HepG2 (cell line): ENCODE data around the gene NARF. TPM values are rescaled to one million over a fixed set of nuclear protein-coding genes. Genes with fewer than 3 reads are reported as not detected.

ENCODE experiments used
- CBFB ChIP-seq: sonication (generic); formaldehyde crosslinking; IDR thresholded peaks from 2 replicates; pipeline ENCODE4 v1.4.0; 2020; ENCODE audit warnings: missing genetic modification reagents
- DNMT3B ChIP-seq: conservative IDR thresholded peaks from 2 replicates; pipeline ENCODE4 v1.6.1; 2016; ENCODE audit warnings: missing biosample characterization, control low read depth
- ESRRA ChIP-seq: sonication (generic); formaldehyde crosslinking; IDR thresholded peaks from 2 replicates; pipeline ENCODE4 v1.5.1; 2020; ENCODE audit warnings: mild to moderate bottlenecking, low read depth, missing genetic modification reagents
- FOXA1 ChIP-seq, 2 experiments: fragments of 450-650 bp in 1 of 2; sonication (generic) in 1 of 2; formaldehyde crosslinking in 1 of 2; IDR thresholded peaks; 2 replicates each; pipeline versions ENCODE4 v1.4.0 to v1.6.1; 2016 to 2020; ENCODE audit warnings: missing genetic modification reagents in 1 of 2
- GTF3A ChIP-seq: sonication (generic); formaldehyde crosslinking; conservative IDR thresholded peaks from 2 replicates; pipeline ENCODE4 v1.4.0; 2020; ENCODE audit warnings: mild to moderate bottlenecking, missing genetic modification reagents
- HOXA5 ChIP-seq: sonication (generic); formaldehyde crosslinking; IDR thresholded peaks from 2 replicates; pipeline ENCODE4 v1.4.0; 2020; ENCODE audit warnings: missing genetic modification reagents
- HOXA9 ChIP-seq: sonication (generic); formaldehyde crosslinking; IDR thresholded peaks from 2 replicates; pipeline ENCODE4 v1.8.1; 2022; ENCODE audit warnings: missing genetic modification reagents, mild to moderate bottlenecking, moderate library complexity, borderline replicate concordance
- NFKBIZ ChIP-seq: IDR thresholded peaks from 2 replicates; pipeline ENCODE4 v1.6.1; 2018; ENCODE audit warnings: missing genetic modification reagents, missing compliant biosample characterization
- PAWR ChIP-seq: sonication (generic); formaldehyde crosslinking; IDR thresholded peaks from 2 replicates; pipeline ENCODE4 v1.4.0; 2020; ENCODE audit warnings: missing genetic modification reagents, mild to moderate bottlenecking, borderline replicate concordance
- PAX8 ChIP-seq: sonication (generic); formaldehyde crosslinking; IDR thresholded peaks from 2 replicates; pipeline ENCODE4 v1.8.0; 2022; ENCODE audit warnings: mild to moderate bottlenecking, missing genetic modification reagents, borderline replicate concordance
- PBX2 ChIP-seq: IDR thresholded peaks from 2 replicates; pipeline ENCODE4 v1.6.1; 2016; ENCODE audit warnings: control low read depth
- RELA ChIP-seq: sonication (generic); formaldehyde crosslinking; IDR thresholded peaks from 2 replicates; pipeline ENCODE4 v1.4.0; 2020; ENCODE audit warnings: missing genetic modification reagents
- TFDP1 ChIP-seq: IDR thresholded peaks from 2 replicates; pipeline ENCODE4 v1.6.1; 2016; ENCODE audit warnings: missing compliant biosample characterization, missing genetic modification reagents, borderline replicate concordance
- TP53 ChIP-seq: sonication (generic); formaldehyde crosslinking; conservative IDR thresholded peaks from 2 replicates; pipeline ENCODE4 v1.4.0; 2020; ENCODE audit warnings: missing genetic modification reagents
- ZBTB8A ChIP-seq: sonication (generic); formaldehyde crosslinking; IDR thresholded peaks from 2 replicates; pipeline ENCODE4 v1.4.0; 2020; ENCODE audit warnings: mild to moderate bottlenecking, low read depth, missing genetic modification reagents, borderline replicate concordance
- ZNF407 ChIP-seq: sonication (generic); formaldehyde crosslinking; IDR thresholded peaks from one replicate; pipeline ENCODE4 v1.5.1; 2020; ENCODE audit warnings: mild to moderate bottlenecking, missing genetic modification reagents; ENCODE audit errors: not compliant biosample characterization
- ZNF496 ChIP-seq: sonication (generic); formaldehyde crosslinking; IDR thresholded peaks from 2 replicates; pipeline ENCODE4 v1.8.1; 2023; ENCODE audit warnings: mild to moderate bottlenecking, moderate library complexity, missing genetic modification reagents; ENCODE audit not compliant: insufficient replicate concordance
- ZNF549 ChIP-seq: sonication (generic); formaldehyde crosslinking; IDR thresholded peaks from 2 replicates; pipeline ENCODE4 v1.5.0; 2020; ENCODE audit warnings: missing genetic modification reagents
- ZNF776 ChIP-seq: sonication (generic); formaldehyde crosslinking; IDR thresholded peaks from 2 replicates; pipeline ENCODE4 v1.4.0; 2020; ENCODE audit warnings: mild to moderate bottlenecking, missing genetic modification reagents
- polyA plus RNA-seq, 8 experiments: library from polyadenylated mRNA; depleted of rRNA in 3 of 8; stranded (reverse) in 7 of 8; unstranded in 1 of 8; fragments of >200 nt; fragmentation: Illumina TruSeq in 4 of 8; extraction: Trizol in 4 of 8; gene quantifications; 2 replicates each; pipeline versions ENCODE4 v1.2.1 to v1.2.3, GENCODE V29; 2011 to 2016; ENCODE audit warnings: low read depth in 4 of 8, missing spikeins in 1 of 8, mixed read lengths in 1 of 8; ENCODE audit not compliant: insufficient read depth in 1 of 8
- total RNA-seq, 5 experiments: library from RNA; depleted of rRNA; stranded (reverse); fragments of >200 nt; fragmentation: Illumina TruSeq; extraction: Trizol; gene quantifications; 2 replicates each; pipeline ENCODE4 v1.2.3, GENCODE V29; 2016; ENCODE audit warnings: low read depth in 1 of 5

NARF gene
- total and polyA plus RNA-seq, 2 of the 13 experiments (the other 11 are each of a cell fraction or from before 2014, with no cell fraction given): 61.1 to 144 TPM

GRCh38 chr17:82412535-82413520 lies 45.7 kb upstream of the NARF start (continued):
- no peak for TF ChIP-seq RELA (CRISPR knock-in tag)
- TF ChIP-seq FOXA1 (IDR thresholded peaks at IDR 0.05): no peak
- no peak; the same call in 1 of the 2 replicates for TF ChIP-seq FOXA1 (CRISPR knock-in tag; IDR thresholded peaks at IDR 0.05)
- no peak for TF ChIP-seq TP53 (CRISPR knock-in tag)
- TF ChIP-seq ZNF549: no peak
- no peak; the same call in 1 of the 2 replicates for TF ChIP-seq CBFB (CRISPR knock-in tag)
- TF ChIP-seq DNMT3B (CRISPR knock-in tag): no peak
- no peak for TF ChIP-seq PAWR (CRISPR knock-in tag)
- peak; percentile 53; the same call in 1 of the 2 replicates for TF ChIP-seq ESRRA (CRISPR knock-in tag)
- TF ChIP-seq ZNF776 (CRISPR knock-in tag): no peak
- no peak for TF ChIP-seq PAX8
- TF ChIP-seq ZNF496: no peak
- TF ChIP-seq ZNF407 (CRISPR knock-in tag): no peak
- TF ChIP-seq HOXA5 (CRISPR knock-in tag): no peak
- TF ChIP-seq PBX2 (CRISPR knock-in tag): no peak
- TF ChIP-seq NFKBIZ: no peak
- TF ChIP-seq GTF3A (CRISPR knock-in tag): no peak
- TF ChIP-seq ZBTB8A (CRISPR knock-in tag): no peak
- TF ChIP-seq HOXA9 (CRISPR knock-in tag): no peak
- TF ChIP-seq TFDP1 (CRISPR knock-in tag): no peak
